Placental epithelial cell (primary cell): ENCODE results near the gene PRRG2. TPM values are rescaled to one million over a fixed set of nuclear protein-coding genes. Genes with fewer than 3 reads are reported as not detected.

Experiments used
- small RNA-seq: library from RNA; depleted of rRNA; stranded (forward); fragments of <200 nt; gene quantifications from one replicate; pipeline ENCODE3, GENCODE V24; 2012
- total RNA-seq: library from RNA; depleted of rRNA; stranded (reverse); fragments of >200 nt; gene quantifications from 2 replicates; pipeline ENCODE4 v1.2.3, GENCODE V29; 2012

The PRRG2 gene
- total RNA-seq = 8.6 and 11.2 TPM in 2 replicates

DNA sequence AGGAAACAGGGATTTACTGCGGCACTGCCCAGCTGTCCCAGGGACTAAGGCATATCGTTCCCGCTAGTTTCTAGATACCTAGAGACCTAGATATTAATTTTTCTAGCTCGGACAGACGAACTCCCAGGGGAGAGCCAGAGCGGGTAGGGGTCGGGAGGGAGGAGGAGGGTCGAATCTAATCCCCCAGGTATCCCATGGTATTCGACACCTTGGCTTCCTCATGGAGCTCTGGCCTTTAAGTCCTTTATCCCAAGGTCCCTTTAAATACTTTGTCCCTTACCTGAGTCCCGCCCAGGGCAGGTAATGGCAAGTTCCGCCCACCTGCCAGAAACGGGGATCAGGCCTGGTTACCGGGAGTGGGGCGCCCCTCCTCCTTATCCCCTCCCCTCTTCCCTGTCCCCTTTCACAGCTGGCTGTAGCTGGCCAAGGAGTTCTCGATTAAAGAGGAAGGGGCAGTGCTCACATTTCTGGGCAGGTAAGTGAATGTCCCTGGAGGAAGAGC lies at the start of gene PRRG2:
Gene PRRG2 (plus strand): TSS at position 310 of the 502 bp plus-strand sequence. CDS start 1,904 bp downstream, outside the sequence.

DNA sequence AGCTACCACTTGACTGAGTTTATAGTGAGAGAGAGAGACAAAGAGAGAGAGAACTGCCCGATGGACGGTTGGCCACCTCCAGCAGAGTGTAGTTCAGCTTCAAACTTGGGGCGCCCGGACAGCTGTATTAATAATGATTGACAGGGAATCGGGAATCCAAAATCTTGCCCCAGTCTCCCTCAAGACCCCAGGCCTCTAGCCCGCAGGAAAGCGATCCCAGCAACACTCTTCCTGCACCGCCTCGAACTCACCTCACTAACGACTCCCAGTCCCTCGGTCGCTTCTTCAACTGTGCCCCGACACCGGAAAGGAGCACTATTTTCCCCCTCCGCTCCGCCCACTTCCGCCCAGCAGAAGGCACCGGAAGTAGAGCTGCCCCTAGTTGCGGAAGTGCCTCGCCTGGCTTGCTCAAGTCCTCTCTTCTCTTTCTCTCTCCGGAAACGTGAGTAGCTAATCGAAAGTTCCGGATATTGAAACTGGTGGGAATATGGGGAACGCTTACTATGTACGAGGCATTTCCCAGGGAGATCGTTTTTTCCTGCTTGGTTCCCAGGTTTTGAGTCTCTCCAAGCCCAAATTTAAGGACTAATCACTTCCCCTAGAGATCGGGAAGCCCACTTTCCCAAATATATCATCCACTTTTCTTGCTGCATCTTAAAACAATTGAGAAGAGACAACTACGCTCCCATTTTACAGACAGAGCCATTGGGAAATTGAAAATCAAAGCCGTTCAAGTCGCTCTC lies 681 bp upstream of the PRRG2 start, which contains the start of gene NOSIP:
Gene NOSIP (minus strand): TSS at position 293 of the 743 bp plus-strand sequence. CDS start 19,865 bp downstream, outside the sequence.

GRCh38 chr19:49590971-49591730 lies 10.0 kb downstream of the PRRG2 start, which contains the start of gene PRR12:
PRR12 (plus strand) TSS chr19:49591182; CDS start chr19:49591655, 473 bp downstream.

GRCh38 chr19:49640113-49640898 lies 59.2 kb downstream of the PRRG2 start, which contains the start of gene RRAS:
RRAS (minus strand) TSS chr19:49640143; CDS start chr19:49640098, 45 bp downstream.

Small RNAs within 50 kb of the gene (small RNA-seq; reads per million reads assigned to genes)
- not detected for gene RF00019

Other genes with a start within 250 kb of the PRRG2 start
- gene CD37, start 245.9 kb upstream of the PRRG2 start, total RNA-seq = not detected in 2 replicates
- 5.1 and 18.8 TPM in 2 replicates for gene TEAD2, start 218.9 kb upstream of the PRRG2 start, total RNA-seq
- 0.39 TPM in 1 of 2 replicates, not detected in the other for gene DKKL1, start 217.4 kb upstream of the PRRG2 start, total RNA-seq
- gene KASH5, start 193.1 kb upstream of the PRRG2 start, total RNA-seq = not detected in 2 replicates
- gene PTH2, start 157.9 kb upstream of the PRRG2 start, total RNA-seq = not detected in 2 replicates
- not detected in 2 replicates for gene GFY, start 155.9 kb upstream of the PRRG2 start, total RNA-seq
- gene SLC17A7, start 139.8 kb upstream of the PRRG2 start, total RNA-seq = under 0.01 TPM in 1 of 2 replicates, not detected in the other
- gene PIH1D1, start 129.5 kb upstream of the PRRG2 start, total RNA-seq = 84.0 and 118 TPM in 2 replicates
- 27.1 and 34.2 TPM in 2 replicates for gene ALDH16A1, start 128.1 kb upstream of the PRRG2 start, total RNA-seq
- gene FLT3LG, start 107.1 kb upstream of the PRRG2 start, total RNA-seq = 0.79 TPM in 1 of 2 replicates, not detected in the other
- gene RPL13A, start 93.7 kb upstream of the PRRG2 start, total RNA-seq = 2,267 and 3,501 TPM in 2 replicates
- 2,287 and 2,633 TPM in 2 replicates for gene RPS11, start 84.9 kb upstream of the PRRG2 start, total RNA-seq
- 39.7 and 108 TPM in 2 replicates for gene FCGRT, start 68.7 kb upstream of the PRRG2 start, total RNA-seq
- 39.7 and 79.5 TPM in 2 replicates for gene RCN3, start 53.3 kb upstream of the PRRG2 start, total RNA-seq
- gene NOSIP, start 760 bp upstream of the PRRG2 start, total RNA-seq = 64.0 and 72.6 TPM in 2 replicates
- gene PRR12, start 9.9 kb downstream of the PRRG2 start, total RNA-seq = 4.4 and 5.9 TPM in 2 replicates
- gene RRAS, start 58.8 kb downstream of the PRRG2 start, total RNA-seq = 50.3 and 51.6 TPM in 2 replicates
- 19.6 and 31.6 TPM in 2 replicates for gene SCAF1, start 60.9 kb downstream of the PRRG2 start, total RNA-seq
- gene IRF3, start 84.5 kb downstream of the PRRG2 start, total RNA-seq = 64.0 and 64.4 TPM in 2 replicates
- 8.2 and 16.1 TPM in 2 replicates for gene BCL2L12, start 84.6 kb downstream of the PRRG2 start, total RNA-seq
- 132 and 208 TPM in 2 replicates for gene PRMT1, start 96.0 kb downstream of the PRRG2 start, total RNA-seq
- 0.43 and 1.2 TPM in 2 replicates for gene ADM5, start 108.3 kb downstream of the PRRG2 start, total RNA-seq
- gene CPT1C, start 109.8 kb downstream of the PRRG2 start, total RNA-seq = 1.6 and 3.1 TPM in 2 replicates
- gene TSKS, start 182.0 kb downstream of the PRRG2 start, total RNA-seq = 0.76 and 6.7 TPM in 2 replicates
- gene AP2A1, start 185.7 kb downstream of the PRRG2 start, total RNA-seq = 90.3 and 178 TPM in 2 replicates
- 23.9 and 25.5 TPM in 2 replicates for gene FUZ, start 232.0 kb downstream of the PRRG2 start, total RNA-seq
- 26.3 and 33.5 TPM in 2 replicates for gene MED25, start 237.0 kb downstream of the PRRG2 start, total RNA-seq